Osteoblast (primary cell): ENCODE results near the gene ADGRL3. TPM values are rescaled to one million over a fixed set of nuclear protein-coding genes. Genes with fewer than 3 reads are reported as not detected.
A peak's percentile ranks its signal among the peaks of the same experiment; 100 is the strongest.

Experiments used
- DNase-seq: peaks from one replicate; pipeline ENCODE4 v3.0.0; 2011; ENCODE audit warnings: low spot score, mixed read lengths; ENCODE audit not compliant: insufficient read length; ENCODE audit errors: missing footprints
- H2AFZ ChIP-seq: 2 replicates; pipeline ENCODE4 v1.6.0; 2011; ENCODE audit warnings: mild to moderate bottlenecking, low read length
- H3K27ac ChIP-seq: 2 replicates; pipeline ENCODE4 v1.5.1; 2011; ENCODE audit warnings: mild to moderate bottlenecking, low read depth, low read length, moderate library complexity
- H3K27me3 ChIP-seq: 2 replicates; pipeline ENCODE4 v1.6.0; 2012; ENCODE audit warnings: mild to moderate bottlenecking, control low read depth, inconsistent platforms, low read length, moderate library complexity; ENCODE audit not compliant: insufficient read depth
- H3K36me3 ChIP-seq: 2 replicates; pipeline ENCODE4 v1.5.1; 2011; ENCODE audit warnings: mild to moderate bottlenecking, low read length, control low read depth, moderate library complexity; ENCODE audit not compliant: insufficient read depth
- H3K4me1 ChIP-seq: 2 replicates; pipeline ENCODE4 v1.5.1; 2011; ENCODE audit warnings: mild to moderate bottlenecking, low read length, control low read depth, moderate library complexity; ENCODE audit not compliant: insufficient read depth
- H3K4me2 ChIP-seq: 2 replicates; pipeline ENCODE4 v1.6.0; 2011; ENCODE audit warnings: mild to moderate bottlenecking, low read length; ENCODE audit not compliant: insufficient read depth
- H3K4me3 ChIP-seq: fragments of 200-600 bp; sonication (generic); 3 replicates; pipeline ENCODE4 v1.5.1; 2012; ENCODE audit warnings: mild to moderate bottlenecking, low read length, inconsistent platforms; ENCODE audit not compliant: insufficient read depth
- H3K79me2 ChIP-seq: 2 replicates; pipeline ENCODE4 v1.6.0; 2012; ENCODE audit warnings: mild to moderate bottlenecking, low read length, control low read depth, inconsistent platforms; ENCODE audit not compliant: insufficient read depth
- H3K9me3 ChIP-seq: 2 replicates; pipeline ENCODE4 v1.5.1; 2011; ENCODE audit warnings: low read depth, low read length, control low read depth
- H4K20me1 ChIP-seq: 2 replicates; pipeline ENCODE4 v1.6.0; 2012; ENCODE audit warnings: mild to moderate bottlenecking, low read length, control low read depth; ENCODE audit not compliant: insufficient read depth
- total RNA-seq: library from RNA; depleted of rRNA; stranded (reverse); fragments of >200 nt; gene quantifications from 2 replicates; pipeline ENCODE4 v1.2.3, GENCODE V29; 2012
- TF ChIP-seq, protein P1 (sequence below): IDR thresholded peaks from 2 replicates; pipeline ENCODE4 v1.5.1; 2011; ENCODE audit warnings: mild to moderate bottlenecking, low read depth, low read length, moderate library complexity; ENCODE audit errors: extremely low read depth

The ADGRL3 gene
- total RNA-seq, 1 donor, result not detected

DNA sequence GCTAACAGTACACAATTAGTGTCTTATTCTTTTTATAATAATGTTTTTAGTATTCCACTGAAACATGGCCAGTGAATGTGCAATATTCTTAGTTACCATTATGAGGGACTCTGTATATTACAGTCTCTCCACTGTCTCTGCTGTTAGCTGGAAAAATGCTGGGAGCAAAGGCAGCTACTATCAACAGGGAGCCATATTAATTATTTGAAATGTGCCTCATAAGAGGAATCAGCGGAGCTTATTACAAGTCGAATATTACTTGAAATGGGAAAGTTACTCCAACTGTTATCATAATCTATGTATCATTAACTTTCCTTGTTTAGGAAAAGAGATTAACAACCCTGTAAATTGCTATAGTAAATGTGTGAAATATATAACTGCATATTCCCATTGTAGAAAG is 612.0 kb downstream of the ADGRL3 start:
- H3K27me3 ChIP-seq, result no peaks in the 10 kb centered on the region
- DNase-seq, result peak; percentile 23
- H4K20me1 ChIP-seq, result no peaks in the 10 kb centered on the region
- H3K4me1 ChIP-seq, result no peaks in the 10 kb centered on the region
- H3K36me3 ChIP-seq, result no peaks in the 10 kb centered on the region
- H3K9me3 ChIP-seq, result no peaks in the 10 kb centered on the region
- no peak overlapping the region for H3K4me3 ChIP-seq
- H2AFZ ChIP-seq, result no peak overlapping the region
- H3K79me2 ChIP-seq, result no peaks in the 10 kb centered on the region
- TF ChIP-seq, protein P1, sequence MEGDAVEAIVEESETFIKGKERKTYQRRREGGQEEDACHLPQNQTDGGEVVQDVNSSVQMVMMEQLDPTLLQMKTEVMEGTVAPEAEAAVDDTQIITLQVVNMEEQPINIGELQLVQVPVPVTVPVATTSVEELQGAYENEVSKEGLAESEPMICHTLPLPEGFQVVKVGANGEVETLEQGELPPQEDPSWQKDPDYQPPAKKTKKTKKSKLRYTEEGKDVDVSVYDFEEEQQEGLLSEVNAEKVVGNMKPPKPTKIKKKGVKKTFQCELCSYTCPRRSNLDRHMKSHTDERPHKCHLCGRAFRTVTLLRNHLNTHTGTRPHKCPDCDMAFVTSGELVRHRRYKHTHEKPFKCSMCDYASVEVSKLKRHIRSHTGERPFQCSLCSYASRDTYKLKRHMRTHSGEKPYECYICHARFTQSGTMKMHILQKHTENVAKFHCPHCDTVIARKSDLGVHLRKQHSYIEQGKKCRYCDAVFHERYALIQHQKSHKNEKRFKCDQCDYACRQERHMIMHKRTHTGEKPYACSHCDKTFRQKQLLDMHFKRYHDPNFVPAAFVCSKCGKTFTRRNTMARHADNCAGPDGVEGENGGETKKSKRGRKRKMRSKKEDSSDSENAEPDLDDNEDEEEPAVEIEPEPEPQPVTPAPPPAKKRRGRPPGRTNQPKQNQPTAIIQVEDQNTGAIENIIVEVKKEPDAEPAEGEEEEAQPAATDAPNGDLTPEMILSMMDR, result no peak
- H3K27ac ChIP-seq, result no peak overlapping the region
- H3K4me2 ChIP-seq, result no peak overlapping the region

DNA sequence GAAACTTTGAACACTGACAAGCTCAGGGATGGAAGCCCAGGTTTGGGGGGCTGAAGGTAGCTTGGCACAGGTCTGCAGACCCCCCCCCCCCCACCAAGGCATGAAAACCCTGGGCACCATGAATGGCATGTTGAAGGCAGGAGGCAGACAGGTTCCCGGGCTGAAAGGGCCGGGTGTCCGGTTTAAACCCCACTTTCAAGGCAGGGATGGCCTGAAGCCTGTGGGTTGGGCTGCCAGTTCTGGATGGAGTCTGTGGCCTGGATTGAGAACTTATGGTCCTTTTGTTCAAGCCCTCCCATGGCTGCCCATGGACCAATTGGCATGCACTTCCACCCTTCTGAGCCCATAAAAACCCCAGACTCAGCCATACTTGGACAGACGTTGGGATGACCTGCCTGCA is 616.9 kb downstream of the ADGRL3 start:
- TF ChIP-seq, protein P1, result no peak
- no peak for DNase-seq
- Histone ChIP-seq H3K27me3 (no peaks in the 10 kb centered on the region), H3K27ac (no peak overlapping the region), H3K4me3 (no peak overlapping the region), H4K20me1 (no peaks in the 10 kb centered on the region), H3K9me3 (no peaks in the 10 kb centered on the region), H3K4me1 (no peaks in the 10 kb centered on the region), H3K79me2 (no peaks in the 10 kb centered on the region), H2AFZ (no peak overlapping the region), H3K36me3 (no peaks in the 10 kb centered on the region), H3K4me2 (no peak overlapping the region)

DNA sequence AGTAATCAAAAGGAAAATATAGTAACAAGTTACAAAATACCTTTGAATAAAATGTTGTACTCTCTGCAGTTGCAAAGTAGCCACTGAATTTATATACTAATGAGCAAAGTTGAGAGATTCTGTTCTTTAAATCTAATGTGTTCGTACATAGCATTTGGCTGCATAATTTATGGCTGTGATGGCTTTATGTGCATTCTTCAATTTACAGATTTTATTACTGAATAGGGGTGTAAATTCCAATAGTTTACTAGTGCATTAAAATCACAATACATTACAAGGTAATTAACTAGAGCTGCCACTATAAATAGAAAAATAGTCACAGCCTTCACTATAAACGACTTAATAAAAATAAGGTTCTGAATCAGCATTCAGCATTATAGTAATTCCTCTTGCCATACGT is 620.0 kb downstream of the ADGRL3 start:
- H3K27me3 ChIP-seq, result no peaks in the 10 kb centered on the region
- no peaks in the 10 kb centered on the region for H3K4me1 ChIP-seq
- no peaks in the 10 kb centered on the region for H3K9me3 ChIP-seq
- H3K4me3 ChIP-seq, result no peak overlapping the region
- no peak for DNase-seq
- no peaks in the 10 kb centered on the region for H3K79me2 ChIP-seq
- H3K36me3 ChIP-seq, result no peaks in the 10 kb centered on the region
- no peak overlapping the region for H3K4me2 ChIP-seq
- no peak overlapping the region for H3K27ac ChIP-seq
- TF ChIP-seq, protein P1, result no peak
- H2AFZ ChIP-seq, result no peak overlapping the region
- no peaks in the 10 kb centered on the region for H4K20me1 ChIP-seq

DNA sequence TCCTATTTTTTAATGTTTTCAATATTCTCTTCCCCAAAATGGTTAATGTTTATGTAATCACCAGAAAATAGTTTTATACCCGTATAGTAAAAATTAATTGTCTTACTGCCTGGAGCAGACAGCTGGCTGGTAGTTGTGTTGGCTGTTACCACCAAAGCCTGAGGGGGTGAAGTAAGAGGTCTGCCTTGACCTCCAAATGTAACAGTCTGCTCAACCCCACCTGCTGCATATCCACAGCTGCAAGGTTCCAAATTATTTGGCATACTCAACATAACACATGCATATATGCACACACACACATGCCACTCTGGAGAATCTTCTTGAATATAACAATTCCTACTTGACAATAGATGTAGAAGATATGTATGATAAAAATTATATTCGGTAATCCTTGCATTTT is 624.3 kb downstream of the ADGRL3 start:
- Histone ChIP-seq H3K27me3 (no peaks in the 10 kb centered on the region), H2AFZ (no peak overlapping the region), H3K4me3 (no peak overlapping the region), H4K20me1 (no peaks in the 10 kb centered on the region), H3K36me3 (no peaks in the 10 kb centered on the region), H3K9me3 (no peaks in the 10 kb centered on the region), H3K27ac (no peak overlapping the region), H3K4me2 (no peak overlapping the region), H3K79me2 (no peaks in the 10 kb centered on the region), H3K4me1 (no peaks in the 10 kb centered on the region)
- peak; percentile 69 for DNase-seq
- TF ChIP-seq, protein P1, result no peak
